Kidney (tissue), 14 donors: Measurements from ENCODE around the gene CDC6. TPM values are rescaled to one million over a fixed set of nuclear protein-coding genes. Genes with fewer than 3 reads are reported as not detected.

Experiments used
- DNase-seq, 5 donors: peaks; one replicate each; pipeline ENCODE4 v3.0.0-alpha.2; 2013 to 2020
- FAIRE-seq: peaks from 2 replicates; lab custom pipeline; 2012; peaks lifted over from hg19 to GRCh38; lab: Jason Lieb, UNC
- H3K27ac ChIP-seq, 2 donors: one replicate each; pipeline ENCODE4 v1.7.0; 2013; ENCODE audit warnings: low read depth in 2 of 2, low read length in 2 of 2, inconsistent platforms in 1 of 2
- H3K27me3 ChIP-seq: one replicate; pipeline ENCODE4 v1.7.1; 2013; ENCODE audit warnings: low read length, inconsistent platforms; ENCODE audit not compliant: control insufficient read depth, insufficient read depth
- H3K36me3 ChIP-seq, 3 donors: one replicate each; pipeline versions ENCODE4 v1.7.0 to v1.7.1; 2013; ENCODE audit warnings: low read length in 3 of 3, control low read depth in 1 of 3, inconsistent platforms in 1 of 3; ENCODE audit not compliant: insufficient read depth in 3 of 3, control insufficient read depth in 2 of 3
- H3K4me1 ChIP-seq, 3 donors: one replicate each; pipeline versions ENCODE4 v1.7.0 to v1.7.1; 2013; ENCODE audit warnings: low read length in 3 of 3, inconsistent platforms in 1 of 3, low read depth in 1 of 3; ENCODE audit not compliant: control insufficient read depth in 2 of 3, insufficient read depth in 2 of 3
- H3K4me3 ChIP-seq, 3 donors: one replicate each; pipeline versions ENCODE4 v1.7.0 to v1.8.1; 2013; ENCODE audit warnings: low read length in 3 of 3, control low read depth in 1 of 3, inconsistent platforms in 1 of 3
- H3K9ac ChIP-seq, 3 donors: one replicate each; pipeline versions ENCODE4 v1.7.0 to v1.7.1; 2013; ENCODE audit warnings: low read length in 3 of 3, control low read depth in 1 of 3, inconsistent platforms in 1 of 3
- H3K9me3 ChIP-seq, 3 donors: one replicate each; pipeline versions ENCODE4 v1.7.0 to v1.7.1; 2013; ENCODE audit warnings: low read length in 3 of 3, control low read depth in 1 of 3, inconsistent platforms in 1 of 3; ENCODE audit not compliant: control insufficient read depth in 2 of 3, insufficient read depth in 1 of 3
- intact Hi-C: fragments of 100-400 bp; cut with DNase I; formaldehyde crosslinking; loops from one replicate; pipeline ENCODE4 v1.11.1; 2022
- polyA plus RNA-seq: library from polyadenylated mRNA; stranded (reverse); fragments of 350-450 nt; fragmentation: Illumina TruSeq; extraction: RNeasy Lipid Tissue Mini Kit (QIAGEN cat#74804); gene quantifications from one replicate; pipeline ENCODE4 v1.2.3, GENCODE V29; 2014; ENCODE audit warnings: low read depth, low replicate concordance; ENCODE audit not compliant: insufficient read depth
- total RNA-seq: library from RNA; stranded (reverse); fragmentation: NEBNext Ultra II Directional; extraction: Animal tissue kit (Norgen Biotek cat#: 25700); gene quantifications from one replicate; pipeline ENCODE4 v1.2.1, GENCODE V29; 2021
- TF ChIP-seq, protein P1 (sequence below): IDR thresholded peaks from 3 replicates; pipeline ENCODE4 v1.5.1; 2012; ENCODE audit warnings: mild to moderate bottlenecking, moderate library complexity, borderline replicate concordance; ENCODE audit not compliant: insufficient read depth; ENCODE audit errors: extremely low read depth
- donor health status: control.
- donor health status: control.
- donor health status: control.
- donor health status: control.
- donor health status: control.
- donor health status: DM: yes; HTN: yes; CAD: no.
- donor health status: Normal renal cell carcinoma (clear cell type).

CDC6 gene
- total and polyA plus RNA-seq, 2 donors from 2014 or later = 0.49 to 1.7 TPM

DNA sequence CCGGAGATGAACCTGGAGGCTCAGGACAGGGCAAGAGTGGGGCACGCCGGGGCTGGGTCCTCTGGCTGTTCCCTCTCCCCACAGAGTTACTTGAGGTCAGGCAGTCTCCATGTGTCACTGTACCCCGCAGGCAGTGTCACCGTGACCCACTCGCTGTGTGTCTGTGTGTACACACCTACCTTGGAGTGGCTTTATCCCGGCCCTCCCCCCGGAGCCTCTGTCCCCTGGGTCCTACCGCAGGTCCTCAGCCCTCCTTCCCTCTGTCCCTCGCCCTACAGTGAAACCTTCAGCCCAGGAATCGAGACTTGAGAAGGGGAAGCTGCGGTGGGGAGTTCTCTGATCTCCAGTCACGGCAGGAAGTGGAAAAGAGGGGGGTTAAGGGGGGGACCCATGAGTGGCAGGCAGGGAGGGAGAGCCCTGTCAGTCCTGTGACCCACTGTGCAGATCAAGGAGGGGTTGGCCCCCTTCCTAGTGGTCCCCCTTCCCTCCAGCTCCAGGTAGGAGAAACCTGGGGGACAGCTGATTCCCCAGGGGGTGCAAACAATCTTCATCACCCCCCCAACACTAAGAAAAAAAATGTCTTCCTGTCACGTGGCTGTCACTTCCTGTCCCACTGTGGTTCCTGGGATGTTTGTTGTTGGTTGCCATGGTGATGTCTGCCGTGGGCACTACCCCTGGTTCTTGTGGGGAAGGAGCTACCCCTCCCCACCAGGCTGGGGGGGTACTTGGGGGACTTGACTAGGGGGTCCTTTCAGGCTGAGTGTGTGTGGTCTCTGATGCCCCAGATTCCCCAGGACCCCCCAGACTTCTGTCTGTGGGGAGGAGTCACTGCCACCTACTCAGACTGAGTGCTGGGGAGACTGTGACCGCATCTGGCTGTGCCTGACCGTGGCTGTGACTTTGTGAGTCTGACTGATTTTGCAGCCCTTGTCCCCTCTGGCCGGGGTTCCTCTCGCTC, 35.0 kb downstream of the CDC6 start:
- no peak for FAIRE-seq
- peaks cover 0 to 76% (median 72%) of the 10 kb centered on the region in 3 donors for H3K4me1 ChIP-seq
- intact Hi-C loops = no loop called here
- no peaks in the 10 kb centered on the region for H3K27me3 ChIP-seq
- peak; percentile 83 to 94 (median 89) for DNase-seq
- peak overlapping the region; percentile 21 to 79 (median 39) for H3K4me3 ChIP-seq
- peak overlapping the region; percentile 94 to 95 for H3K27ac ChIP-seq
- TF ChIP-seq, protein P1, sequence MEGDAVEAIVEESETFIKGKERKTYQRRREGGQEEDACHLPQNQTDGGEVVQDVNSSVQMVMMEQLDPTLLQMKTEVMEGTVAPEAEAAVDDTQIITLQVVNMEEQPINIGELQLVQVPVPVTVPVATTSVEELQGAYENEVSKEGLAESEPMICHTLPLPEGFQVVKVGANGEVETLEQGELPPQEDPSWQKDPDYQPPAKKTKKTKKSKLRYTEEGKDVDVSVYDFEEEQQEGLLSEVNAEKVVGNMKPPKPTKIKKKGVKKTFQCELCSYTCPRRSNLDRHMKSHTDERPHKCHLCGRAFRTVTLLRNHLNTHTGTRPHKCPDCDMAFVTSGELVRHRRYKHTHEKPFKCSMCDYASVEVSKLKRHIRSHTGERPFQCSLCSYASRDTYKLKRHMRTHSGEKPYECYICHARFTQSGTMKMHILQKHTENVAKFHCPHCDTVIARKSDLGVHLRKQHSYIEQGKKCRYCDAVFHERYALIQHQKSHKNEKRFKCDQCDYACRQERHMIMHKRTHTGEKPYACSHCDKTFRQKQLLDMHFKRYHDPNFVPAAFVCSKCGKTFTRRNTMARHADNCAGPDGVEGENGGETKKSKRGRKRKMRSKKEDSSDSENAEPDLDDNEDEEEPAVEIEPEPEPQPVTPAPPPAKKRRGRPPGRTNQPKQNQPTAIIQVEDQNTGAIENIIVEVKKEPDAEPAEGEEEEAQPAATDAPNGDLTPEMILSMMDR = no peak
- no peaks in the 10 kb centered on the region for H3K9me3 ChIP-seq
- H3K9ac ChIP-seq = peak overlapping the region in 2 of 3 donors; percentile 20 to 73
- H3K36me3 ChIP-seq = no peaks in the 10 kb centered on the region

DNA sequence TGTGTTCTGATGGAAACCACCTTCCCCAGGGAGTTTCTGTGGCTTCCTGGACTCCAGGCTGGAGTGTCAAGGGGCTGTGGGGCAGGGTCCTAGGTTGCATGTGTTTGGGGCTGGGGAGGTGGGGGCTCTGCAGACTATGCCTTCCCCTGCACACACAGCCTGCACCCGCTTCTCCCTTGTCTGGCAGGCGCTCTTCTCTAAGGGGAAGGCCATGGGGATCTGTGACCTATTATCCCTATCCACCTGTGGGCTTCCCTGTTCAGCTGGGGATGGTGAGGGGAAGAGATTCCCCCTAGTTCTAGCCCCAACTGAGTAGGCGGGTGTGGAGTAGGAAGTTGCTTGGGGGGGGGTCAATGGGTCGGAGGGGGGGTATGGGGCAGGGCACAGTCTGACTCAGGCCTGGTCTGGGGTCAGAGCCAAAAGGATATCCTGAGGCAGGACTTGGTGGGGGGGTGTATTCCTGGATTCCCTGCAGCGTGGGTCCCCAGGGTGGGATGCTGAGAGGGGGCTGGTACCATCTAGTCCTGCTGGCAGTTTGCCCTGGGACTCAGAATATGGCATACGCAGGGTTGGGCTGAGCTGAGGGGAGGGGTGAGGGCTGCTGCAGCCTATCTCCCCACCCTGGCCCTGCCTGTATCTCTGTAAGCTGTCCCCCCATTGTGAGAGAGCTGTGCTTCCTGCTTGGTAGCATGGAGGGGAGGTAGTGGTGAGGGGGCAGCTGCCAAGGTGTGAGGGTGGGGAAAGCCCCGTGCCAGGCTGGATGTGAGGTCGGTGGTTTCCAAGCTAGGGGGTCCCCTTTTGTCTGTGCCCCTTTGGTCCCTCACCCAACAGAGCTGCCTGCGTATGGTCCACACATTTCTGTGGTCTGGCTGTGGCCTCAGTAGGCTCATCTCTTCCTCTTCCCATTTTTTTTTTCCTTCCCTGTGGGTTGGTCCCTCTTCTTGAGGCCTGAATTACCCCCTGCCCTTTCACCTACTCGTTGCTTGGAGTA, 36.0 kb downstream of the CDC6 start:
- H3K9ac ChIP-seq = peak overlapping the region in 1 of 3 donors; percentile 56
- H3K27me3 ChIP-seq = no peaks in the 10 kb centered on the region
- intact Hi-C loops = no loop called here
- H3K27ac ChIP-seq = peak overlapping the region; percentile 94 to 95
- peaks cover 0 to 80% (median 78%) of the 10 kb centered on the region in 3 donors for H3K4me1 ChIP-seq
- TF ChIP-seq, protein P1 = no peak
- H3K36me3 ChIP-seq = no peaks in the 10 kb centered on the region
- FAIRE-seq = no peak
- DNase-seq = peak in 2 of 5 donors; percentile 56 to 87
- H3K9me3 ChIP-seq = no peaks in the 10 kb centered on the region
- H3K4me3 ChIP-seq = peak overlapping the region in 2 of 3 donors; percentile 32 to 79

DNA sequence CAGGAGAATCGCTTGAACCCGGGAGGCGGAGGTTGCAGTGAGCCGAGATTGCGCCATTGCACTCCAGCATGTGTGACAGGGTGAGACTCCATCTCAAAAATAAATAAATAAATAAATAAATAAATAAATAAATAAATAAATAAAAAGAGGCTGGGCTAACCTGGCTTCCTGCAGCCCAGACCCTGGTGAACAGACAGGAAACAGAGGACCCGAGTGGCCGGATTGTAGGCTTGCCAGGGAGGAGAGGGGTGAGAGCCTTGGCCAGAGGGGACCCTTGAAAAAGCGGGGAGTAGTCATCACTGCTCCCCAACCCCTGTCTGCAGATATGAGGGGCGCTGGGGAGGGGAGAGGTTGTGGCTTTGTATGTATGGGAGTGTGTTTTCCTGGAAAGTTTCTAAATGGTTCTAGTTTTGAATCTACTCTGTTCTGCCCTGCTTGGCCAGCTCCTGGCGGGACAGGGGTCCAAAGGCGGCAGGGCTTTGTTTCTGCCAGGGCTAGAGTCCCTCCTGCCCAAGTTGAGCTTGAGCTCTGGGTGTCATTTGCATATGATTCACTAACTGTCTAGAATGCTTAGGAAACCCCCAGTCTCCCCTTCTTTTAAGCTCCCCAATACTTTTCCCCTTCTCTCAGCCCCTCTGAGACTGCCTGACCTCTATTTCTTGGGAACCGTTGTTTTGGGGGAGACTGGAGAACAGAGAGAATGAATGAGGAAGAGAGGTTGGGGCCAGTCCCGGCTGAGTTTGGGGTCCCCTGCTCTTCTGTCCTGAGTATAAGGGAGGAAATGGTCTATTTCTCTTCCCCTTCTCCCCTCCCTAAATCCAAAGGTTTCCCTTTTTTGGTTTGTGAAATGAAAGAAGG, 37.7 kb downstream of the CDC6 start:
- FAIRE-seq = no peak
- intact Hi-C loops = no loop called here
- Histone ChIP-seq H3K4me3 (no peak overlapping the region), H3K4me1 (peaks cover 0 to 88% (median 73%) of the 10 kb centered on the region in 3 donors), H3K9me3 (no peaks in the 10 kb centered on the region), H3K36me3 (no peaks in the 10 kb centered on the region), H3K27me3 (no peaks in the 10 kb centered on the region), H3K27ac (peak overlapping the region; percentile 52 to 60), H3K9ac (peak overlapping the region in 1 of 3 donors; percentile 62)
- TF ChIP-seq, protein P1 = no peak
- DNase-seq = peak in 2 of 5 donors; percentile 40 to 48
